Duodenal mucosa (tissue), 2 donors: Measurements from ENCODE around the gene ALG8.

Experiments used
- H3K27ac ChIP-seq: one replicate; pipeline ENCODE4 v1.7.0; 2013; ENCODE audit warnings: low read depth, low read length
- H3K27me3 ChIP-seq, 2 donors: one replicate each; pipeline ENCODE4 v1.7.0; 2013; ENCODE audit warnings: low read length in 2 of 2, control low read depth in 1 of 2; ENCODE audit not compliant: insufficient read depth in 2 of 2, control insufficient read depth in 1 of 2
- H3K36me3 ChIP-seq, 2 donors: one replicate each; pipeline ENCODE4 v1.7.0; 2013; ENCODE audit warnings: low read length in 2 of 2, control low read depth in 1 of 2; ENCODE audit not compliant: insufficient read depth in 2 of 2, control insufficient read depth in 1 of 2
- H3K4me1 ChIP-seq, 2 donors: one replicate each; pipeline ENCODE4 v1.7.0; 2013; ENCODE audit warnings: low read length in 2 of 2, control low read depth in 1 of 2; ENCODE audit not compliant: insufficient read depth in 2 of 2, control insufficient read depth in 1 of 2
- H3K4me3 ChIP-seq, 2 donors: one replicate each; pipeline ENCODE4 v1.7.0; 2013; ENCODE audit warnings: low read length in 2 of 2, low read depth in 1 of 2
- H3K9ac ChIP-seq, 2 donors: one replicate each; pipeline ENCODE4 v1.7.0; 2013; ENCODE audit warnings: low read length in 2 of 2, low read depth in 1 of 2
- H3K9me3 ChIP-seq, 2 donors: one replicate each; pipeline ENCODE4 v1.7.0; 2013; ENCODE audit warnings: low read length in 2 of 2, control low read depth in 1 of 2; ENCODE audit not compliant: control insufficient read depth in 1 of 2

ALG8 gene

GRCh38 chr11:78158987-78159652, 19.7 kb upstream of the ALG8 start:
- no peak overlapping the region for H3K27ac ChIP-seq
- no peaks in the 10 kb centered on the region for H3K4me1 ChIP-seq
- H3K36me3 ChIP-seq = no peaks in the 10 kb centered on the region

GRCh38 chr11:78156127-78156844, 16.9 kb upstream of the ALG8 start:
- Histone ChIP-seq H3K4me1 (no peaks in the 10 kb centered on the region), H3K9ac (no peak overlapping the region), H3K36me3 (no peaks in the 10 kb centered on the region), H3K27ac (no peak overlapping the region), H3K9me3 (no peaks in the 10 kb centered on the region), H3K4me3 (no peak overlapping the region), H3K27me3 (no peaks in the 10 kb centered on the region)

More at GRCh38 chr11:78158987-78159652, 19.7 kb upstream of the ALG8 start:
- H3K27me3 ChIP-seq = no peaks in the 10 kb centered on the region
- H3K9me3 ChIP-seq = no peaks in the 10 kb centered on the region
- no peak overlapping the region for H3K4me3 ChIP-seq
- H3K9ac ChIP-seq = no peak overlapping the region

- H3K27ac ChIP-seq = no peak overlapping the region
- H3K9ac ChIP-seq = no peak overlapping the region
These were observed 12.4 kb upstream of the ALG8 start for GRCh38 chr11:78151804-78152203.

GRCh38 chr11:78150754-78151153, 11.3 kb upstream of the ALG8 start:
- Histone ChIP-seq H3K9me3 (no peaks in the 10 kb centered on the region), H3K27ac (no peak overlapping the region), H3K27me3 (no peaks in the 10 kb centered on the region), H3K4me1 (no peaks in the 10 kb centered on the region), H3K36me3 (no peaks in the 10 kb centered on the region), H3K4me3 (no peak overlapping the region), H3K9ac (no peak overlapping the region)

More at GRCh38 chr11:78151804-78152203, 12.4 kb upstream of the ALG8 start:
- Histone ChIP-seq H3K27me3 (no peaks in the 10 kb centered on the region), H3K9me3 (no peaks in the 10 kb centered on the region), H3K4me1 (no peaks in the 10 kb centered on the region), H3K36me3 (no peaks in the 10 kb centered on the region), H3K4me3 (no peak overlapping the region)

- no peak overlapping the region for H3K9ac ChIP-seq
- H3K4me1 ChIP-seq = no peaks in the 10 kb centered on the region
- H3K27me3 ChIP-seq = no peaks in the 10 kb centered on the region
- no peaks in the 10 kb centered on the region for H3K36me3 ChIP-seq
- no peaks in the 10 kb centered on the region for H3K9me3 ChIP-seq
- H3K27ac ChIP-seq = no peak overlapping the region
- no peak overlapping the region for H3K4me3 ChIP-seq
These were observed 10.9 kb upstream of the ALG8 start for GRCh38 chr11:78150346-78150745.

GRCh38 chr11:78149646-78150045, 10.2 kb upstream of the ALG8 start:
- no peak overlapping the region for H3K9ac ChIP-seq
- H3K9me3 ChIP-seq = no peaks in the 10 kb centered on the region
- H3K27ac ChIP-seq = no peak overlapping the region
- no peaks in the 10 kb centered on the region for H3K27me3 ChIP-seq
- no peak overlapping the region for H3K4me3 ChIP-seq
- H3K36me3 ChIP-seq = no peaks in the 10 kb centered on the region
- no peaks in the 10 kb centered on the region for H3K4me1 ChIP-seq

- Histone ChIP-seq H3K9ac (no peak overlapping the region), H3K4me1 (no peaks in the 10 kb centered on the region), H3K27me3 (no peaks in the 10 kb centered on the region), H3K27ac (no peak overlapping the region), H3K9me3 (no peaks in the 10 kb centered on the region), H3K4me3 (no peak overlapping the region), H3K36me3 (no peaks in the 10 kb centered on the region)
These were observed 8.4 kb upstream of the ALG8 start for GRCh38 chr11:78147807-78148206.

GRCh38 chr11:78145511-78146025, 6.1 kb upstream of the ALG8 start:
- Histone ChIP-seq H3K4me1 (no peaks in the 10 kb centered on the region), H3K27me3 (no peaks in the 10 kb centered on the region), H3K36me3 (no peaks in the 10 kb centered on the region), H3K4me3 (no peak overlapping the region), H3K27ac (no peak overlapping the region), H3K9ac (no peak overlapping the region), H3K9me3 (no peaks in the 10 kb centered on the region)

GRCh38 chr11:78140392-78141077, 1.1 kb upstream of the ALG8 start:
- H3K4me3 ChIP-seq = peak overlapping the region in 1 of 2 donors; percentile 19

More at GRCh38 chr11:78140392-78141077, 1.1 kb upstream of the ALG8 start:
- Histone ChIP-seq H3K36me3 (no peaks in the 10 kb centered on the region), H3K9me3 (no peaks in the 10 kb centered on the region), H3K9ac (no peak overlapping the region), H3K4me1 (peaks cover 8 to 13% of the 10 kb centered on the region in 2 donors), H3K27me3 (no peaks in the 10 kb centered on the region), H3K27ac (no peak overlapping the region)
